KMS-11 (cell line): Measurements from ENCODE around the gene MYEOV.

ENCODE experiments used
- H2AFZ ChIP-seq: fragments of 200-600 bp; sonication (generic); 2 replicates; pipeline ENCODE4 v1.6.1; 2016; ENCODE audit warnings: antibody characterized with exemption, mixed run types, low read depth
- H3K27ac ChIP-seq: fragments of 200-600 bp; sonication (generic); 2 replicates; pipeline ENCODE4 v1.6.1; 2016; ENCODE audit warnings: mild to moderate bottlenecking, mixed run types
- H3K27me3 ChIP-seq: fragments of 200-600 bp; sonication (generic); 2 replicates; pipeline ENCODE4 v1.6.1; 2017; ENCODE audit warnings: mild to moderate bottlenecking, low read depth, mixed run types, moderate library complexity; ENCODE audit not compliant: insufficient read depth
- H3K36me3 ChIP-seq: fragments of 200-600 bp; sonication (generic); 2 replicates; pipeline ENCODE4 v1.6.1; 2017; ENCODE audit warnings: mild to moderate bottlenecking, mixed run types; ENCODE audit not compliant: insufficient read depth
- H3K4me1 ChIP-seq: fragments of 200-600 bp; sonication (generic); 2 replicates; pipeline ENCODE4 v1.6.1; 2016; ENCODE audit warnings: mild to moderate bottlenecking, low read depth, mixed run types; ENCODE audit not compliant: poor library complexity, severe bottlenecking
- H3K4me2 ChIP-seq: fragments of 200-600 bp; sonication (generic); 2 replicates; pipeline ENCODE4 v1.7.0; 2016; ENCODE audit warnings: mild to moderate bottlenecking, mixed run types
- H3K4me3 ChIP-seq: fragments of 200-600 bp; sonication (generic); IDR thresholded peaks from 2 replicates; pipeline ENCODE4 v1.6.1; 2017; ENCODE audit warnings: low read depth, low read length, mixed read lengths; ENCODE audit not compliant: insufficient read depth
- H3K79me2 ChIP-seq: fragments of 200-600 bp; sonication (generic); 2 replicates; pipeline ENCODE4 v1.6.1; 2016; ENCODE audit warnings: low read depth, mixed run types; ENCODE audit not compliant: insufficient read depth
- H3K9ac ChIP-seq: fragments of 200-600 bp; sonication (generic); 2 replicates; pipeline ENCODE4 v1.6.1; 2016; ENCODE audit warnings: mild to moderate bottlenecking, mixed run types
- H4K20me1 ChIP-seq: fragments of 200-600 bp; sonication (generic); 2 replicates; pipeline ENCODE4 v1.6.1; 2016; ENCODE audit warnings: mild to moderate bottlenecking, mixed run types; ENCODE audit not compliant: insufficient read depth
- CTCF ChIP-seq: fragments of 200-600 bp; sonication (generic); conservative IDR thresholded peaks from 2 replicates; pipeline ENCODE4 v1.6.1; 2017; ENCODE audit warnings: low read depth, mild to moderate bottlenecking, antibody characterized with exemption, low read length, moderate library complexity, mixed read lengths

MYEOV gene

GRCh38 chr11:69312453-69313404 lies 18.8 kb downstream of the MYEOV start:
- Histone ChIP-seq H2AFZ (no peak overlapping the region), H3K4me1 (no peaks in the 10 kb centered on the region), H3K4me2 (no peak overlapping the region), H3K36me3 (no peaks in the 10 kb centered on the region), H4K20me1 (no peaks in the 10 kb centered on the region), H3K4me3 (no peak overlapping the region), H3K9ac (no peak overlapping the region), H3K27me3 (peaks cover 13% of the 10 kb centered on the region; the same call in 1 of the 2 replicates), H3K79me2 (no peaks in the 10 kb centered on the region), H3K27ac (no peak overlapping the region)
- TF ChIP-seq CTCF = no peak

GRCh38 chr11:69313992-69314391 lies 20.0 kb downstream of the MYEOV start:
- H3K27me3 ChIP-seq = peaks cover 4% of the 10 kb centered on the region; the same call in 1 of the 2 replicates
- no peak overlapping the region for H3K4me3 ChIP-seq
- TF ChIP-seq CTCF = no peak
- H3K4me1 ChIP-seq = no peaks in the 10 kb centered on the region
- no peaks in the 10 kb centered on the region for H4K20me1 ChIP-seq
- H3K9ac ChIP-seq = no peak overlapping the region
- H2AFZ ChIP-seq = no peak overlapping the region
- no peak overlapping the region for H3K4me2 ChIP-seq
- no peaks in the 10 kb centered on the region for H3K36me3 ChIP-seq
- no peaks in the 10 kb centered on the region for H3K79me2 ChIP-seq
- no peak overlapping the region for H3K27ac ChIP-seq

- Histone ChIP-seq H3K27ac (no peak overlapping the region), H3K4me3 (no peak overlapping the region), H3K79me2 (no peaks in the 10 kb centered on the region), H3K4me1 (no peaks in the 10 kb centered on the region), H3K36me3 (no peaks in the 10 kb centered on the region), H2AFZ (no peak overlapping the region), H3K9ac (no peak overlapping the region), H4K20me1 (no peaks in the 10 kb centered on the region), H3K27me3 (peaks cover 4% of the 10 kb centered on the region; the same call in 1 of the 2 replicates), H3K4me2 (no peak overlapping the region)
- no peak for TF ChIP-seq CTCF
Measured at GRCh38 chr11:69314555-69314954, 20.6 kb downstream of the MYEOV start.

- Histone ChIP-seq H3K4me3 (no peak overlapping the region), H4K20me1 (no peaks in the 10 kb centered on the region), H3K9ac (no peak overlapping the region), H3K4me1 (no peaks in the 10 kb centered on the region), H3K36me3 (no peaks in the 10 kb centered on the region), H3K4me2 (no peak overlapping the region), H3K79me2 (no peaks in the 10 kb centered on the region), H3K27me3 (no peaks in the 10 kb centered on the region), H3K27ac (no peak overlapping the region), H2AFZ (no peak overlapping the region)
- no peak for TF ChIP-seq CTCF
Measured at GRCh38 chr11:69316956-69317355, 23.0 kb downstream of the MYEOV start.
